Measurements from ENCODE around the gene GRK3.
"Not testable (repeated sequence)": the region's sequence is repeated elsewhere in the genome, so short reads cannot be mapped to it uniquely, and the experiment has no call there.

GRK3 gene

DNA sequence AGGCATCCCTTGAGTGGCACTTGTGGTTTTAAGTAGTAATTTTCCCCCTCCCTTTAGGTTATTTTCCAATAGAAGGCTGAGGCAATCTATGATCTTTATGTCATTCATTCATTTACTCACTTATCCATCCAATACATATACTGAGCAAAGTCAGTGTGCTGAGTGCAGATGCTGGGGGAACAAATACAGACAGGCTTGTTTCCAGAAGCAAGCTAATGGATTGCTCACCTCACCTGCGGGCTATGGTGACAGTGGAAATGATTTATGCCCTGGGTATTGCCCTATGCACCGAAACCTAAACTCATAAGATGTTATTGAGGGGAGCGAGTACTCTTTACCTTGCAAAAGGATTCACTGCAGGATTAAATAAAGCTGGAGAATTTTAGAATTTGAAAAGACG, 4.6 kb upstream of the GRK3 start:
- H2BK5ac ChIP-seq (ENCODE audit: low read length); H3K27ac ChIP-seq (replicated peaks; ENCODE audit: low read length); H3K4me3 ChIP-seq (ENCODE audit: low read length in 2 of 2); H3K36me3 ChIP-seq (replicated peaks in 1 of 2; ENCODE audit: control insufficient read depth in 2 of 2, insufficient read depth in 2 of 2, low read length in 2 of 2); H3K9me3 ChIP-seq (replicated peaks in 1 of 2; ENCODE audit: control insufficient read depth in 2 of 2, insufficient read depth in 1 of 2, low read depth in 1 of 2, low read length in 2 of 2); H2BK120ac ChIP-seq (ENCODE audit: low read depth, low read length); H3K4me2 ChIP-seq (ENCODE audit: insufficient read depth, low read length, poor library complexity, severe bottlenecking); H3K4me1 ChIP-seq (ENCODE audit: control insufficient read depth in 2 of 2, insufficient read depth in 1 of 2, low read depth in 1 of 2, low read length in 2 of 2); H3K23ac ChIP-seq (ENCODE audit: low read depth, low read length, poor library complexity); H3K18ac ChIP-seq (ENCODE audit: low read length); DNase-seq (ENCODE audit: low spot score); H3K4ac ChIP-seq (ENCODE audit: low read length); H2BK12ac ChIP-seq (ENCODE audit: low read length); H3K14ac ChIP-seq (ENCODE audit: low read length); H4K91ac ChIP-seq (ENCODE audit: low read depth, low read length, poor library complexity); H3K27me3 ChIP-seq (ENCODE audit: control insufficient read depth in 3 of 3, insufficient read depth in 3 of 3, low read depth in 1 of 3, low read length in 3 of 3); H2AFZ ChIP-seq (ENCODE audit: low read length); H2AK5ac ChIP-seq (ENCODE audit: low read depth, low read length); H2BK15ac ChIP-seq (ENCODE audit: low read length); H3K9ac ChIP-seq (ENCODE audit: low read depth, low read length, poor library complexity); H3K79me1 ChIP-seq (ENCODE audit: low read depth, low read length); H4K8ac ChIP-seq (ENCODE audit: low read depth, low read length): not testable (repeated sequence)
- WGBS, 2 donors (ENCODE audit: extremely low coverage in 2 of 2, insufficient read length in 2 of 2, insufficient replicate concordance in 1 of 2), result no CpG with 5 or more reads among the region's 4 CpGs

DNA sequence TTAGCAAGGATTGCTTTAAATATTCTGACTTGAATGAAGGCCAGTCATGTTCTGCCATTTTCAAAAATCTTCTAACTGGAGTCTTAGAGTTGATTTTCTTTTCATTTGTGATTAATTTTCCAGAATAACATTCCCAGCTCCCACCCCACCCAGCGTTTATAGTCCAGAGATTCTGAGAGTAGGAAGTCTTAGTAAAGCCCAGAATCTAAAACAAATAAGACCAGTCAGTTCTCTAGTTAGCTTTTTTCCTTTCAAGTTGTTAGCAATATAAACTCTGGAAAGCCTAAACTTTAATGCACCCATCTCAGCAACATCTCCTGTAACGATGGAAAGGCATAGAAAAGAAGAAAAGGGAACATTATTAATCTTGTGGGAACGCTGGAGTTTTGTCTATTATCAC, 3.3 kb upstream of the GRK3 start:
- not testable (repeated sequence) for H3K23ac ChIP-seq (ENCODE audit: low read depth, low read length, poor library complexity); H2BK15ac ChIP-seq (ENCODE audit: low read length); H4K8ac ChIP-seq (ENCODE audit: low read depth, low read length); H3K9me3 ChIP-seq (replicated peaks in 1 of 2; ENCODE audit: control insufficient read depth in 2 of 2, insufficient read depth in 1 of 2, low read depth in 1 of 2, low read length in 2 of 2); H3K36me3 ChIP-seq (replicated peaks in 1 of 2; ENCODE audit: control insufficient read depth in 2 of 2, insufficient read depth in 2 of 2, low read length in 2 of 2); H2AFZ ChIP-seq (ENCODE audit: low read length); H3K4me2 ChIP-seq (ENCODE audit: insufficient read depth, low read length, poor library complexity, severe bottlenecking); H2BK5ac ChIP-seq (ENCODE audit: low read length); H3K4ac ChIP-seq (ENCODE audit: low read length); DNase-seq (ENCODE audit: low spot score); H3K79me1 ChIP-seq (ENCODE audit: low read depth, low read length); H4K91ac ChIP-seq (ENCODE audit: low read depth, low read length, poor library complexity); H3K27ac ChIP-seq (replicated peaks; ENCODE audit: low read length); H3K14ac ChIP-seq (ENCODE audit: low read length); H3K18ac ChIP-seq (ENCODE audit: low read length); H2BK120ac ChIP-seq (ENCODE audit: low read depth, low read length); H3K4me1 ChIP-seq (ENCODE audit: control insufficient read depth in 2 of 2, insufficient read depth in 1 of 2, low read depth in 1 of 2, low read length in 2 of 2); H2AK5ac ChIP-seq (ENCODE audit: low read depth, low read length); H3K9ac ChIP-seq (ENCODE audit: low read depth, low read length, poor library complexity); H3K4me3 ChIP-seq (ENCODE audit: low read length in 2 of 2); H2BK12ac ChIP-seq (ENCODE audit: low read length); H3K27me3 ChIP-seq (ENCODE audit: control insufficient read depth in 3 of 3, insufficient read depth in 3 of 3, low read depth in 1 of 3, low read length in 3 of 3)
- WGBS, 2 donors (ENCODE audit: extremely low coverage in 2 of 2, insufficient read length in 2 of 2, insufficient replicate concordance in 1 of 2), result no CpG with 5 or more reads among the region's 3 CpGs

DNA sequence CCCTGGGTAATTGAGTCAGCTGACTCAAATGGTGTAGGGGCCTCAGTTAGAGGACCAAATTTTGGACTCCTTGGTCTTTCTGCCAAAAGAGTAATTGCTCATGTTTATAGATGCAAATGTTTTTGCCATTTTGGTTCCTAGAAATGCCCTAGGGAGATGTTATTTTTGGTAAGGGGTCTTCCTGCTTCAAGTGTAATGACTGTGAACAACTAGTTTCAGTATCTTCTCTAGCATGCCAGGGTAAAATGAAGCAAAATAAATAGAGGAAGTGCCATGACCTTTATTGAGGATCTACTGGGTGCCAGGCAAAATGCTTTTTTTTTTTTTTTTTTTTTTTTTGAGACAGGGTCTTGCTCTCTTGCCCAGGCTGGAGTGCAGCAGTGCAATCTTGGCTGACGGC, 2.5 kb upstream of the GRK3 start:
- peaks cover 8 to 15% of the 10 kb centered on the region in 2 donors for H3K4me1 ChIP-seq (ENCODE audit: control insufficient read depth in 2 of 2, insufficient read depth in 1 of 2, low read depth in 1 of 2, low read length in 2 of 2)
- not testable (repeated sequence) for DNase-seq (ENCODE audit: low spot score); H3K79me1 ChIP-seq (ENCODE audit: low read depth, low read length); H3K27me3 ChIP-seq (ENCODE audit: control insufficient read depth in 3 of 3, insufficient read depth in 3 of 3, low read depth in 1 of 3, low read length in 3 of 3); H2BK120ac ChIP-seq (ENCODE audit: low read depth, low read length); H2BK5ac ChIP-seq (ENCODE audit: low read length); H3K4ac ChIP-seq (ENCODE audit: low read length); H3K18ac ChIP-seq (ENCODE audit: low read length); H3K27ac ChIP-seq (replicated peaks; ENCODE audit: low read length); H3K23ac ChIP-seq (ENCODE audit: low read depth, low read length, poor library complexity); H4K91ac ChIP-seq (ENCODE audit: low read depth, low read length, poor library complexity); H3K9ac ChIP-seq (ENCODE audit: low read depth, low read length, poor library complexity); H3K9me3 ChIP-seq (replicated peaks in 1 of 2; ENCODE audit: control insufficient read depth in 2 of 2, insufficient read depth in 1 of 2, low read depth in 1 of 2, low read length in 2 of 2); H2AK5ac ChIP-seq (ENCODE audit: low read depth, low read length); H3K4me3 ChIP-seq (ENCODE audit: low read length in 2 of 2); H3K14ac ChIP-seq (ENCODE audit: low read length); H3K4me2 ChIP-seq (ENCODE audit: insufficient read depth, low read length, poor library complexity, severe bottlenecking); H4K8ac ChIP-seq (ENCODE audit: low read depth, low read length); H2BK12ac ChIP-seq (ENCODE audit: low read length); H2AFZ ChIP-seq (ENCODE audit: low read length); H2BK15ac ChIP-seq (ENCODE audit: low read length); H3K36me3 ChIP-seq (replicated peaks in 1 of 2; ENCODE audit: control insufficient read depth in 2 of 2, insufficient read depth in 2 of 2, low read length in 2 of 2)
- WGBS, 2 donors (ENCODE audit: extremely low coverage in 2 of 2, insufficient read length in 2 of 2, insufficient replicate concordance in 1 of 2), result no CpG with 5 or more reads among the region's 1 CpG

DNA sequence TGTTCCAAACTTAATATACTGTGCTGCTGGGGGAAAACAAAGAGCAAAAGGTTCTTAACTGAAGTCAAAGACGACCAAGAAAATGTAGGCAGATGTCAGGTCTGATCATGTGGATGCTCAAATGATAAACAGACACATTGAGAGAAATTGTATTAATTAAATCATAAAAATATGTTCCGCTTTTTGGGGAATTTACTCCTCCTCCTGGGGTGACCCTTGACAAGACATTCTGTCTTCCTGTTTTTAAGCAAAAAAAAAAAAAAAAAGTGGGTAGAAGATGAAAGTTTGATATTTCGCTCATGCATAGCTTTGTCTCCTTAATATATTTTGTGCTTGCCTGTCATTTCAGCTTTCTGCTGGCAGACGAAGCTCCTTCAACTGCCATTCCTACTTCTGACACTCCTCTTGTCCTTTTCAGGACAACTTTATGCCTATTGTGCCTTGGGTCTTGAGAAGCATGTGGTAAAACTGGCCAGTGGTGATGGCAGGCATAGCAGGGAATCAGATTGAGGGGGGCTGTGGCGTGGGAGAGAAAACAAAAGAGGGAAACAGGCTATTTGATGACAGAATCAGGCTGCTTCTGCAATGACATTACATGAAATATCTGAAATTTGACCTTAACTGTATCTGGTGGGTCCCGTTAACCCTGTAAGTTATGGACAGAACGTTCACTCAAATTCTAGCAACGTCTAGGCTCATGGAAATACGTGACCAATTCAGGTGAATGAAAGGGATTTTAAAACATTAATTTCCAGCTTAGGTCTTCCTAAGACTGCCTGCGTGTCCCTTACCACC, 1.3 kb upstream of the GRK3 start:
- Histone ChIP-seq H3K4me2 (ENCODE audit: insufficient read depth, low read length, poor library complexity, severe bottlenecking) (peak overlapping the region; percentile 91), H3K4me1 (ENCODE audit: control insufficient read depth in 2 of 2, insufficient read depth in 1 of 2, low read depth in 1 of 2, low read length in 2 of 2) (peaks cover 8 to 24% of the 10 kb centered on the region in 2 donors), H2AFZ (ENCODE audit: low read length) (peak overlapping the region; percentile 87)
- H3K79me1 ChIP-seq (ENCODE audit: low read depth, low read length); H2AK5ac ChIP-seq (ENCODE audit: low read depth, low read length); H3K9ac ChIP-seq (ENCODE audit: low read depth, low read length, poor library complexity); H3K18ac ChIP-seq (ENCODE audit: low read length); H3K36me3 ChIP-seq (replicated peaks in 1 of 2; ENCODE audit: control insufficient read depth in 2 of 2, insufficient read depth in 2 of 2, low read length in 2 of 2); H2BK12ac ChIP-seq (ENCODE audit: low read length); H4K91ac ChIP-seq (ENCODE audit: low read depth, low read length, poor library complexity); H4K8ac ChIP-seq (ENCODE audit: low read depth, low read length); H3K27ac ChIP-seq (replicated peaks; ENCODE audit: low read length); H3K4ac ChIP-seq (ENCODE audit: low read length); H2BK15ac ChIP-seq (ENCODE audit: low read length); H2BK5ac ChIP-seq (ENCODE audit: low read length); H2BK120ac ChIP-seq (ENCODE audit: low read depth, low read length); H3K27me3 ChIP-seq (ENCODE audit: control insufficient read depth in 3 of 3, insufficient read depth in 3 of 3, low read depth in 1 of 3, low read length in 3 of 3); DNase-seq (ENCODE audit: low spot score); H3K4me3 ChIP-seq (ENCODE audit: low read length in 2 of 2); H3K14ac ChIP-seq (ENCODE audit: low read length); H3K23ac ChIP-seq (ENCODE audit: low read depth, low read length, poor library complexity); H3K9me3 ChIP-seq (replicated peaks in 1 of 2; ENCODE audit: control insufficient read depth in 2 of 2, insufficient read depth in 1 of 2, low read depth in 1 of 2, low read length in 2 of 2): not testable (repeated sequence)
- WGBS, 2 donors (ENCODE audit: extremely low coverage in 2 of 2, insufficient read length in 2 of 2, insufficient replicate concordance in 1 of 2), result no CpG with 5 or more reads among the region's 10 CpGs

Measured in neuronal stem cell (in vitro differentiated cells).